K562 (cell line): ENCODE data around the gene COX7A2. TPM values are rescaled to one million over a fixed set of nuclear protein-coding genes. Genes with fewer than 3 reads are reported as not detected.

Experiments used
- ATF1 ChIP-seq, 2 experiments: fragments of 450-650 bp in 1 of 2; IDR thresholded peaks; 2 replicates each; pipeline ENCODE4 v1.6.1; 2016; ENCODE audit warnings: missing compliant biosample characterization in 1 of 2, missing genetic modification characterization in 1 of 2
- BCOR ChIP-seq: fragments of 450-650 bp; IDR thresholded peaks from 2 replicates; pipeline ENCODE4 v1.6.1; 2016
- CBX1 ChIP-seq: sonication (generic); IDR thresholded peaks from 2 replicates; pipeline ENCODE4 v1.6.1; 2016; ENCODE audit warnings: antibody characterized with exemption, low read depth, mild to moderate bottlenecking
- CEBPB ChIP-seq: fragments of 450-650 bp; IDR thresholded peaks from 2 replicates; pipeline ENCODE4 v1.6.1; 2016; ENCODE audit warnings: missing genetic modification characterization, missing compliant biosample characterization
- CREM ChIP-seq: IDR thresholded peaks from 2 replicates; pipeline ENCODE4 v1.6.1; 2014; ENCODE audit warnings: antibody characterized with exemption, low read depth
- DIDO1 ChIP-seq: fragments of 450-650 bp; IDR thresholded peaks from 2 replicates; pipeline ENCODE4 v1.6.1; 2016; ENCODE audit warnings: low read depth, missing biosample characterization, missing genetic modification characterization
- ETV5 ChIP-seq: sonication (generic); formaldehyde crosslinking; IDR thresholded peaks from 2 replicates; pipeline ENCODE4 v1.4.0; 2020; ENCODE audit warnings: low read depth, mild to moderate bottlenecking, missing genetic modification reagents
- GTF2E2 ChIP-seq: fragments of 200-800 bp; sonication (Bioruptor generic); IDR thresholded peaks from 2 replicates; pipeline ENCODE4 v1.6.1; 2016; ENCODE audit warnings: missing genetic modification characterization, missing compliant biosample characterization
- IFI16 ChIP-seq: fragments of 250-450 bp; sonication (Bioruptor Pico); IDR thresholded peaks from 2 replicates; pipeline ENCODE4 v2.1.2; 2022; ENCODE audit warnings: mild to moderate bottlenecking, inconsistent platforms
- L3MBTL2 ChIP-seq: fragments of 450-650 bp; IDR thresholded peaks from 2 replicates; pipeline ENCODE4 v1.6.1; 2016; ENCODE audit warnings: mild to moderate bottlenecking, moderate library complexity
- MAFG ChIP-seq: fragments of 450-650 bp; conservative IDR thresholded peaks from 2 replicates; pipeline ENCODE4 v1.6.1; 2016; ENCODE audit warnings: missing genetic modification characterization, missing compliant biosample characterization
- MBD2 ChIP-seq: sonication (generic); IDR thresholded peaks from 2 replicates; pipeline ENCODE4 v1.6.1; 2016; ENCODE audit warnings: low read depth, borderline replicate concordance
- NFXL1 ChIP-seq: fragments of 450-650 bp; formaldehyde crosslinking; IDR thresholded peaks from 2 replicates; pipeline ENCODE4 v1.4.0; 2021; ENCODE audit warnings: mild to moderate bottlenecking
- RBM15 ChIP-seq: fragments of 200-400 bp; formaldehyde crosslinking; IDR thresholded peaks from 2 replicates; pipeline ENCODE4 v1.6.1; 2018; ENCODE audit warnings: mild to moderate bottlenecking, low read length, moderate library complexity; ENCODE audit not compliant: insufficient read depth
- SAP30 ChIP-seq: fragments of 200-600 bp; sonication (generic); IDR thresholded peaks from 2 replicates; pipeline ENCODE4 v1.6.1; 2012; ENCODE audit warnings: borderline replicate concordance, low read depth, mild to moderate bottlenecking, moderate library complexity, low read length, control low read depth, inconsistent platforms; ENCODE audit not compliant: insufficient read depth, poor library complexity, severe bottlenecking
- SMAD2 ChIP-seq: fragments of 150-350 bp; IDR thresholded peaks from 2 replicates; pipeline ENCODE4 v1.6.1; 2014; ENCODE audit warnings: low read depth, mild to moderate bottlenecking, low read length
- SPI1 ChIP-seq: IDR thresholded peaks from 2 replicates; pipeline ENCODE4 v1.6.1; 2011; ENCODE audit warnings: low read depth, low read length, control low read depth, borderline replicate concordance
- TAF9B ChIP-seq: fragments of 450-650 bp; IDR thresholded peaks from 2 replicates; pipeline ENCODE4 v1.6.1; 2018; ENCODE audit warnings: mild to moderate bottlenecking; ENCODE audit not compliant: partially characterized antibody
- TRIM28 ChIP-seq: fragments of 450-650 bp; IDR thresholded peaks from 2 replicates; pipeline ENCODE4 v1.6.1; 2017
- ZEB2 ChIP-seq: fragments of 450-650 bp; IDR thresholded peaks from 2 replicates; pipeline ENCODE4 v1.6.1; 2016
- ZNF584 ChIP-seq: fragments of 200-800 bp; sonication (Bioruptor generic); IDR thresholded peaks from 2 replicates; pipeline ENCODE4 v1.6.1; 2016; ENCODE audit warnings: low read depth, mild to moderate bottlenecking, missing genetic modification characterization, missing compliant biosample characterization
- polyA plus RNA-seq, 8 experiments: library from polyadenylated mRNA; depleted of rRNA in 4 of 8; stranded (reverse) in 5 of 8; unstranded in 3 of 8; fragments of >200 nt; fragmentation: Nextera tagmentation in 2 of 8; fragmentation: Illumina TruSeq in 1 of 8; extraction: Ambion mirVana in 2 of 8; extraction: Trizol in 1 of 8; gene quantifications; 2 replicates each; pipeline versions ENCODE4 v1.2.1 to v1.2.3, GENCODE V29; 2011 to 2014; ENCODE audit warnings: inconsistent platforms in 1 of 8, missing spikeins in 1 of 8
- total RNA-seq, 7 experiments: library from RNA; depleted of rRNA in 6 of 7; stranded (reverse); fragments of >200 nt in 6 of 7; fragmentation: Illumina TruSeq in 2 of 7; extraction: Trizol in 2 of 7; gene quantifications; 2 replicates each; pipeline versions ENCODE4 v1.2.1 to v1.2.3, GENCODE V29; 2011 to 2021; ENCODE audit warnings: low replicate concordance in 1 of 7
- TF ChIP-seq, protein P1 (sequence below), 2 experiments: fragments of 200-800 bp in 1 of 2; sonication (Bioruptor generic) in 1 of 2; sonication (generic) in 1 of 2; formaldehyde crosslinking in 1 of 2; IDR thresholded peaks in 1 of 2; conservative IDR thresholded peaks in 1 of 2; 2 replicates each; pipeline versions ENCODE4 v1.5.0 to v1.6.1; 2016 to 2020; ENCODE audit warnings: missing compliant biosample characterization in 1 of 2, missing genetic modification characterization in 1 of 2, missing genetic modification reagents in 1 of 2
- TF ChIP-seq, protein P2 (sequence below): sonication (generic); formaldehyde crosslinking; IDR thresholded peaks from 2 replicates; pipeline ENCODE4 v1.8.1; 2023; ENCODE audit warnings: mild to moderate bottlenecking, missing genetic modification reagents
- TF ChIP-seq, protein P3 (sequence below): fragments of 200-800 bp; sonication (Bioruptor generic); IDR thresholded peaks from 2 replicates; pipeline ENCODE4 v1.6.1; 2017; ENCODE audit warnings: missing genetic modification characterization, missing compliant biosample characterization

The COX7A2 gene
- total and polyA plus RNA-seq, 9 of the 15 experiments (the other 6 are each of a cell fraction or from before 2014, with no cell fraction given) = 234 to 2,216 (median 585) TPM

DNA sequence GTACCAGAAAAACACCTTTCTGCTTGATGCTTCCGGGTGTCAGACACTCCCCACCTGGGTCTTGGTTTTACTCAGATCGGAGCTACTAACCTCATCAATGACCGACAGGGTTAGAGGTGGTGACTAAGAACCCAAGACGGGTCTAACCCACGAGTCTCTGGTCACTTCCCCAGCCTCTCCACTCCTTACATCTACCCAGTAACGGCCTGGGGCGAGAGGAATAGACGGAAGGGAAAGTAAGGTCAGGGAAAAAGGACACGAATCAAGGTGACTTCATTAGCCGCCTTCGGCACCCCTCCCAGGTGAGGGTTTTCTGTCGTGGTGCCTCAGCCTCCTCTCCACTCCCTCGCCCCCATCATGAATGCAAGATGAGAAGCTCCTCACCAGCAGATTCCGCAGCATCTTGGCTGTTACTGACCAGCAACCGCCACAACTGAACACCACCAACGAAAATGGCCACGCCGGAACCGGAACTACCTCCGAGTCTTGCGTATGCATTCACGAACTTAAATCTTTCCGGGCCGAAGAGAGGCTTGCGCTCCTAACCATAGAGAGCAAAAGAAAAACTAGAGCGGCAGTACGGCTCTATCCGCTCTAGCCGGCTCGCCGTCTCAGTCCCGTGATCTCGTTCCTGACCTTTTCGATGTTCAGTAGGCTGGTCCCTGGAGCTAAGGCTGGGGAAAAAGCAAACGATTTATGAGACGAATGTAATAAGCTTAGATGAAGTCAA, at the start of gene COX7A2 (continued):
- TF ChIP-seq NFXL1 = no peak
- peak; percentile 75; the same call in 1 of the 2 replicates for TF ChIP-seq MBD2
- peak; percentile 49 for TF ChIP-seq SAP30
- peak; percentile 63; the same call in 1 of the 2 replicates for TF ChIP-seq ZNF584
- peak; percentile 79 for TF ChIP-seq L3MBTL2
- TF ChIP-seq GTF2E2 (tag) = peak; percentile 91
- TF ChIP-seq BCOR = 0 out of 2 replicates have a peak, but pooled peaks have one; percentile 22
- peak; percentile 78 for TF ChIP-seq CBX1
- peak; percentile 74 for TF ChIP-seq ETV5 (CRISPR knock-in tag)
- no peak for TF ChIP-seq SMAD2
- TF ChIP-seq TAF9B = peak; percentile 92
- TF ChIP-seq ATF1 (CRISPR knock-in tag; IDR thresholded peaks at IDR 0.05) = no peak
- TF ChIP-seq ATF1 (tag; IDR thresholded peaks at IDR 0.05) = peak; percentile 91
- peak; percentile 40; the same call in 1 of the 2 replicates for TF ChIP-seq TRIM28
- peak; percentile 75 for TF ChIP-seq DIDO1 (tag)
- TF ChIP-seq, protein P1, sequence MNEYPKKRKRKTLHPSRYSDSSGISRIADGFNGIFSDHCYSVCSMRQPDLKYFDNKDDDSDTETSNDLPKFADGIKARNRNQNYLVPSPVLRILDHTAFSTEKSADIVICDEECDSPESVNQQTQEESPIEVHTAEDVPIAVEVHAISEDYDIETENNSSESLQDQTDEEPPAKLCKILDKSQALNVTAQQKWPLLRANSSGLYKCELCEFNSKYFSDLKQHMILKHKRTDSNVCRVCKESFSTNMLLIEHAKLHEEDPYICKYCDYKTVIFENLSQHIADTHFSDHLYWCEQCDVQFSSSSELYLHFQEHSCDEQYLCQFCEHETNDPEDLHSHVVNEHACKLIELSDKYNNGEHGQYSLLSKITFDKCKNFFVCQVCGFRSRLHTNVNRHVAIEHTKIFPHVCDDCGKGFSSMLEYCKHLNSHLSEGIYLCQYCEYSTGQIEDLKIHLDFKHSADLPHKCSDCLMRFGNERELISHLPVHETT (CRISPR knock-in tag; conservative IDR thresholded peaks at IDR 0.05 in 1 of 2, IDR thresholded peaks at IDR 0.05 in 1 of 2) = peak in 1 of 2 experiments; percentile 55; a peak in 2 of 4 replicates
- TF ChIP-seq MAFG (tag) = no peak
- peak; percentile 74 for TF ChIP-seq CEBPB (tag)
- TF ChIP-seq ZEB2 = peak; percentile 61; the same call in 1 of the 2 replicates
- no peak for TF ChIP-seq RBM15
- TF ChIP-seq IFI16 (CRISPR knock-in tag) = no peak
- TF ChIP-seq, protein P2, sequence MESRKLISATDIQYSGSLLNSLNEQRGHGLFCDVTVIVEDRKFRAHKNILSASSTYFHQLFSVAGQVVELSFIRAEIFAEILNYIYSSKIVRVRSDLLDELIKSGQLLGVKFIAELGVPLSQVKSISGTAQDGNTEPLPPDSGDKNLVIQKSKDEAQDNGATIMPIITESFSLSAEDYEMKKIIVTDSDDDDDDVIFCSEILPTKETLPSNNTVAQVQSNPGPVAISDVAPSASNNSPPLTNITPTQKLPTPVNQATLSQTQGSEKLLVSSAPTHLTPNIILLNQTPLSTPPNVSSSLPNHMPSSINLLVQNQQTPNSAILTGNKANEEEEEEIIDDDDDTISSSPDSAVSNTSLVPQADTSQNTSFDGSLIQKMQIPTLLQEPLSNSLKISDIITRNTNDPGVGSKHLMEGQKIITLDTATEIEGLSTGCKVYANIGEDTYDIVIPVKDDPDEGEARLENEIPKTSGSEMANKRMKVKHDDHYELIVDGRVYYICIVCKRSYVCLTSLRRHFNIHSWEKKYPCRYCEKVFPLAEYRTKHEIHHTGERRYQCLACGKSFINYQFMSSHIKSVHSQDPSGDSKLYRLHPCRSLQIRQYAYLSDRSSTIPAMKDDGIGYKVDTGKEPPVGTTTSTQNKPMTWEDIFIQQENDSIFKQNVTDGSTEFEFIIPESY (CRISPR knock-in tag) = peak; percentile 99
- TF ChIP-seq SPI1 = 0 out of 2 replicates have a peak, but pooled peaks have one; percentile 12
- peak; percentile 83 for TF ChIP-seq CREM
- TF ChIP-seq, protein P3, sequence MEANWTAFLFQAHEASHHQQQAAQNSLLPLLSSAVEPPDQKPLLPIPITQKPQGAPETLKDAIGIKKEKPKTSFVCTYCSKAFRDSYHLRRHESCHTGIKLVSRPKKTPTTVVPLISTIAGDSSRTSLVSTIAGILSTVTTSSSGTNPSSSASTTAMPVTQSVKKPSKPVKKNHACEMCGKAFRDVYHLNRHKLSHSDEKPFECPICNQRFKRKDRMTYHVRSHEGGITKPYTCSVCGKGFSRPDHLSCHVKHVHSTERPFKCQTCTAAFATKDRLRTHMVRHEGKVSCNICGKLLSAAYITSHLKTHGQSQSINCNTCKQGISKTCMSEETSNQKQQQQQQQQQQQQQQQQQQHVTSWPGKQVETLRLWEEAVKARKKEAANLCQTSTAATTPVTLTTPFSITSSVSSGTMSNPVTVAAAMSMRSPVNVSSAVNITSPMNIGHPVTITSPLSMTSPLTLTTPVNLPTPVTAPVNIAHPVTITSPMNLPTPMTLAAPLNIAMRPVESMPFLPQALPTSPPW (CRISPR knock-in tag) = no peak; the same call in 1 of the 2 replicates
